H1 (cell line): ENCODE measurements around the gene INPP5K. TPM values are rescaled to one million over a fixed set of nuclear protein-coding genes. Genes with fewer than 3 reads are reported as not detected.

ENCODE experiments used
- CTCF ChIA-PET: fragments of 300-600 bp; sonication (Branson Sonifier 250); formaldehyde crosslinking; loops from one replicate; lab custom pipeline; 2021; ENCODE audit not compliant: partially characterized antibody; lab: Charles Lee
- POLR2A ChIA-PET: fragments of 300-600 bp; sonication (Branson Sonifier 250); formaldehyde crosslinking; loops from one replicate; lab custom pipeline; 2021; ENCODE audit warnings: inconsistent platforms; ENCODE audit not compliant: partially characterized antibody; lab: Charles Lee
- DNase-seq, 2 experiments: peaks; one replicate each; pipeline versions ENCODE4 v3.0.0 to v3.0.0-alpha.2; 2010 to 2022; ENCODE audit warnings: low spot score in 2 of 2, low read depth in 1 of 2, mixed read lengths in 1 of 2
- FAIRE-seq: peaks from 2 replicates; lab custom pipeline; 2011; peaks lifted over from hg19 to GRCh38; lab: Jason Lieb, UNC
- H2AFZ ChIP-seq: 2 replicates; pipeline ENCODE4 v1.8.1; 2012; ENCODE audit warnings: low read length, inconsistent platforms
- H2AK5ac ChIP-seq: 2 replicates; pipeline ENCODE4 v1.6.1; 2013; ENCODE audit warnings: low read depth, low read length
- H2BK120ac ChIP-seq: replicated peaks from 2 replicates; pipeline ENCODE3; 2013; ENCODE audit warnings: low read depth, low read length, inconsistent platforms
- H2BK12ac ChIP-seq: 2 replicates; pipeline ENCODE4 v1.6.1; 2013; ENCODE audit warnings: low read depth, low read length
- H2BK15ac ChIP-seq: 2 replicates; pipeline ENCODE4 v1.6.1; 2013; ENCODE audit warnings: low read length
- H2BK20ac ChIP-seq: 2 replicates; pipeline ENCODE4 v1.6.1; 2013; ENCODE audit warnings: low read length
- H2BK5ac ChIP-seq: 2 replicates; pipeline ENCODE4 v1.6.1; 2013; ENCODE audit warnings: low read depth, low read length
- H3K14ac ChIP-seq: 2 replicates; pipeline ENCODE4 v1.6.1; 2013; ENCODE audit warnings: inconsistent platforms; ENCODE audit not compliant: insufficient read length
- H3K18ac ChIP-seq: 2 replicates; pipeline ENCODE4 v1.6.1; 2013; ENCODE audit warnings: low read length; ENCODE audit errors: extremely low read depth
- H3K23ac ChIP-seq: 2 replicates; pipeline ENCODE4 v1.6.1; 2013; ENCODE audit warnings: inconsistent platforms; ENCODE audit not compliant: insufficient read length
- H3K23me2 ChIP-seq: 2 replicates; pipeline ENCODE4 v1.6.1; 2013; ENCODE audit warnings: low read depth, low read length
- H3K27ac ChIP-seq: 2 replicates; pipeline ENCODE4 v1.6.1; 2011; ENCODE audit warnings: low read depth, low read length, inconsistent platforms
- H3K27me3 ChIP-seq, 4 experiments: replicated peaks in 1 of 4; 1 replicate in 1 of 4; 2 replicates in 3 of 4; pipeline versions ENCODE4 v1.6.1 to v1.8.1; 2011 to 2013; ENCODE audit warnings: low read length in 3 of 4, mild to moderate bottlenecking in 3 of 4, inconsistent platforms in 2 of 4, mixed read lengths in 2 of 4, moderate library complexity in 1 of 4; ENCODE audit not compliant: control insufficient read depth in 3 of 4, insufficient read depth in 3 of 4; ENCODE audit errors: extremely low read depth in 1 of 4
- H3K36me3 ChIP-seq, 4 experiments: 2 replicates each; pipeline versions ENCODE4 v1.6.1 to v1.8.1; 2011 to 2013; ENCODE audit warnings: mild to moderate bottlenecking in 4 of 4, low read length in 3 of 4, moderate library complexity in 2 of 4, control low read depth in 1 of 4, inconsistent platforms in 1 of 4; ENCODE audit not compliant: insufficient read depth in 4 of 4, control insufficient read depth in 2 of 4
- H3K4ac ChIP-seq: replicated peaks from 2 replicates; pipeline ENCODE3; 2013; ENCODE audit warnings: low read length, low read depth, mixed read lengths, inconsistent platforms; ENCODE audit not compliant: insufficient read length
- H3K4me1 ChIP-seq, 4 experiments: replicated peaks in 1 of 4; 1 replicate in 1 of 4; 2 replicates in 3 of 4; pipeline versions ENCODE4 v1.6.1 to v1.8.1; 2011 to 2013; ENCODE audit warnings: low read length in 3 of 4, inconsistent platforms in 2 of 4, mixed read lengths in 1 of 4; ENCODE audit not compliant: insufficient read depth in 4 of 4, control insufficient read depth in 3 of 4
- H3K4me2 ChIP-seq, 2 experiments: 2 replicates each; pipeline versions ENCODE4 v1.6.1 to v1.8.1; 2011 to 2013; ENCODE audit warnings: low read depth in 2 of 2, low read length in 2 of 2, control low read depth in 1 of 2, inconsistent platforms in 1 of 2, mild to moderate bottlenecking in 1 of 2; ENCODE audit not compliant: insufficient read depth in 1 of 2
- H3K4me3 ChIP-seq, 4 experiments: fragments of 200-600, 300-600 bp in 1 of 4; sonication (generic), shearing (Covaris generic), sonication (Bioruptor Twin) in 1 of 4; 2 replicates each; pipeline versions ENCODE4 v1.5.1 to v1.8.1; 2011 to 2016; ENCODE audit warnings: low read length in 4 of 4, low read depth in 3 of 4, control low read depth in 2 of 4, inconsistent platforms in 2 of 4, mild to moderate bottlenecking in 2 of 4, mixed read lengths in 1 of 4, moderate library complexity in 1 of 4; ENCODE audit not compliant: insufficient read depth in 2 of 4; ENCODE audit errors: extremely low read depth in 1 of 4
- H3K56ac ChIP-seq: replicated peaks from 2 replicates; pipeline ENCODE3; 2013; ENCODE audit warnings: low read depth, mild to moderate bottlenecking, mixed read lengths, low read length, inconsistent platforms; ENCODE audit not compliant: insufficient read length
- H3K79me1 ChIP-seq: 2 replicates; pipeline ENCODE4 v1.6.1; 2013; ENCODE audit warnings: low read depth, low read length, control low read depth
- H3K79me2 ChIP-seq, 2 experiments: 2 replicates each; pipeline versions ENCODE4 v1.6.1 to v1.8.1; 2012 to 2013; ENCODE audit warnings: low read length in 2 of 2, mild to moderate bottlenecking in 2 of 2, inconsistent platforms in 1 of 2; ENCODE audit not compliant: insufficient read depth in 2 of 2, control insufficient read depth in 1 of 2
- H3K9ac ChIP-seq, 4 experiments: replicated peaks in 1 of 4; 1 replicate in 1 of 4; 2 replicates in 3 of 4; pipeline versions ENCODE4 v1.6.1 to v1.8.1; 2011 to 2013; ENCODE audit warnings: low read depth in 3 of 4, low read length in 3 of 4, control low read depth in 2 of 4, mild to moderate bottlenecking in 2 of 4, moderate library complexity in 2 of 4, inconsistent platforms in 1 of 4; ENCODE audit errors: extremely low read depth in 1 of 4
- H3K9me3 ChIP-seq, 2 experiments: 2 replicates each; pipeline versions ENCODE4 v1.6.1 to v1.8.1; 2012 to 2013; ENCODE audit warnings: mild to moderate bottlenecking in 2 of 2, moderate library complexity in 2 of 2, control low read depth in 1 of 2, inconsistent platforms in 1 of 2, low read depth in 1 of 2, low read length in 1 of 2, mixed read lengths in 1 of 2; ENCODE audit not compliant: insufficient read depth in 2 of 2
- H4K20me1 ChIP-seq, 2 experiments: replicated peaks in 1 of 2; 2 replicates each; pipeline versions ENCODE3 to v1.8.1; 2011 to 2013; ENCODE audit warnings: inconsistent platforms in 2 of 2, low read length in 2 of 2, mild to moderate bottlenecking in 1 of 2; ENCODE audit not compliant: insufficient read depth in 2 of 2, control insufficient read depth in 1 of 2
- H4K5ac ChIP-seq: 2 replicates; pipeline ENCODE4 v1.6.1; 2013; ENCODE audit warnings: low read length, low read depth, mixed read lengths, inconsistent platforms; ENCODE audit not compliant: insufficient read length
- H4K8ac ChIP-seq: 2 replicates; pipeline ENCODE4 v1.8.0; 2013; ENCODE audit warnings: mild to moderate bottlenecking, moderate library complexity, low read length, inconsistent platforms; ENCODE audit not compliant: insufficient read depth; ENCODE audit errors: extremely low read depth
- H4K91ac ChIP-seq: replicated peaks from 2 replicates; pipeline ENCODE3; 2013; ENCODE audit warnings: low read length, mixed read lengths, inconsistent platforms; ENCODE audit not compliant: insufficient read length
- ATF3 ChIP-seq: IDR thresholded peaks from 2 replicates; pipeline ENCODE4 v1.6.1; 2011; ENCODE audit warnings: low read depth, mild to moderate bottlenecking, low read length; ENCODE audit not compliant: insufficient read depth
- GABPA ChIP-seq: IDR thresholded peaks from 2 replicates; pipeline ENCODE4 v1.6.1; 2011; ENCODE audit warnings: mild to moderate bottlenecking, low read length, moderate library complexity, borderline replicate concordance; ENCODE audit not compliant: insufficient read depth
- PHF8 ChIP-seq: fragments of 200-600 bp; sonication (generic); conservative IDR thresholded peaks from 2 replicates; pipeline ENCODE4 v1.7.1; 2012; ENCODE audit warnings: low read depth, mild to moderate bottlenecking, inconsistent platforms, low read length, moderate library complexity
- POU5F1 ChIP-seq: IDR thresholded peaks from 2 replicates; pipeline ENCODE4 v1.6.1; 2011; ENCODE audit warnings: low read depth, mild to moderate bottlenecking, low read length, moderate library complexity
- SIX5 ChIP-seq: IDR thresholded peaks from 2 replicates; pipeline ENCODE4 v1.6.1; 2011; ENCODE audit warnings: mild to moderate bottlenecking, low read depth, low read length
- SUZ12 ChIP-seq: fragments of 200-600 bp; sonication (generic); IDR thresholded peaks from 2 replicates; pipeline ENCODE4 v1.6.1; 2012; ENCODE audit warnings: mild to moderate bottlenecking, inconsistent platforms, low read length, moderate library complexity, mixed read lengths
- TAF1 ChIP-seq: IDR thresholded peaks from 2 replicates; pipeline ENCODE4 v1.6.1; 2011; ENCODE audit warnings: mild to moderate bottlenecking, low read depth, low read length
- TAF7 ChIP-seq: optimal IDR thresholded peaks from 2 replicates; pipeline ENCODE3; 2011; ENCODE audit warnings: low read depth, mild to moderate bottlenecking, inconsistent platforms, low read length, moderate library complexity, borderline replicate concordance
- TBP ChIP-seq: IDR thresholded peaks from 2 replicates; pipeline ENCODE4 v1.6.1; 2011; ENCODE audit warnings: low read depth, low read length, improper control_type of control experiment
- WGBS, 2 experiments: shearing (Covaris generic) in 1 of 2; methylation state at CpG; one replicate each; pipeline versions ENCODE4 v1.1.6 to v1.1.7; 2013 to 2015; ENCODE audit warnings: low lambda C conversion rate in 2 of 2, mixed read lengths in 2 of 2, inconsistent platforms in 1 of 2, low coverage in 1 of 2, missing lambda C conversion rate in 1 of 2; ENCODE audit not compliant: insufficient replicate concordance in 2 of 2, insufficient coverage in 1 of 2, insufficient read length in 1 of 2; ENCODE audit errors: extremely low coverage in 1 of 2, missing lambda C conversion rate in 1 of 2; 5-methylcytosine and 5-hydroxymethylcytosine counted together
- polyA plus RNA-seq, 7 experiments: library from polyadenylated mRNA; depleted of rRNA in 3 of 7; stranded (reverse) in 5 of 7; unstranded in 2 of 7; fragments of >200 nt in 5 of 7; fragments of 200-250 nt in 2 of 7; gene quantifications; 1 replicate in 5 of 7; 2 replicates in 1 of 7; 4 replicates in 1 of 7; pipeline versions ENCODE4 v1.2.1 to v1.2.3, GENCODE V29; 2011 to 2013; ENCODE audit warnings: missing spikeins in 2 of 7, mixed read lengths in 2 of 7
- total RNA-seq: library from RNA; stranded (reverse); fragmentation: NEBNext Ultra II Directional; extraction: Animal tissue kit (Norgen Biotek cat#: 25700); gene quantifications from 2 replicates; pipeline ENCODE4 v1.2.1, GENCODE V29; 2021

The INPP5K gene
- total and polyA plus RNA-seq, 2 of the 8 experiments (the other 6 are each of a cell fraction or from before 2014, with no cell fraction given) = 21.0 to 24.1 TPM

GRCh38 chr17:1454541-1454940 is 61.9 kb downstream of the INPP5K start:
- H3K18ac ChIP-seq = no peak overlapping the region
- no peaks in the 10 kb centered on the region; the same call in 1 of the 2 replicates for H3K79me1 ChIP-seq
- no peak overlapping the region for H3K4ac ChIP-seq
- H2BK15ac ChIP-seq = no peak overlapping the region
- H3K27ac ChIP-seq = no peak overlapping the region
- H3K4me3 ChIP-seq = peak overlapping the region; percentile 75 to 92 (median 88); a peak in 7 of 8 replicates
- FAIRE-seq = no peak
- TF ChIP-seq TAF7 = no peak
- TF ChIP-seq SIX5 = no peak
- TF ChIP-seq TBP = no peak
- no peak for TF ChIP-seq GABPA
- no peak for TF ChIP-seq SUZ12
- no peak for TF ChIP-seq ATF3
- TF ChIP-seq TAF1 = no peak
- TF ChIP-seq POU5F1 = no peak
- TF ChIP-seq PHF8 = no peak
- no peak overlapping the region for H3K23ac ChIP-seq
- no peak for DNase-seq
- H4K5ac ChIP-seq = no peak overlapping the region
- H3K36me3 ChIP-seq = peaks cover 0 to 5% (median 0%) of the 10 kb centered on the region in 4 experiments; a peak in 1 of 8 replicates
- H3K14ac ChIP-seq = no peak overlapping the region
- CTCF ChIA-PET = interaction anchor here (1.2 to 3.4 kb wide), 5 partner anchors 10 to 89 kb away, joined by 3 to 15 read pairs (median 6); no protein-coding TSS in a partner anchor
- H2AK5ac ChIP-seq = peak overlapping the region; percentile 16; the same call in 1 of the 2 replicates
- no peak overlapping the region for H2BK5ac ChIP-seq
- no peaks in the 10 kb centered on the region for H3K9me3 ChIP-seq
- H4K8ac ChIP-seq = no peak overlapping the region
- peak overlapping the region; percentile 86 to 94 for H3K4me2 ChIP-seq
- H2AFZ ChIP-seq = no peak overlapping the region
- peak overlapping the region in 2 of 4 experiments; percentile 13 to 63; a peak in 4 of 7 replicates for H3K9ac ChIP-seq
- no peak overlapping the region for H2BK20ac ChIP-seq
- no peaks in the 10 kb centered on the region for H3K27me3 ChIP-seq
- H3K23me2 ChIP-seq = peaks cover 9% of the 10 kb centered on the region
- WGBS, 2 experiments = 88% methylated on average over 9 of the region's 9 CpGs; no CpG with 5 or more reads in 1 of the 2 experiments
- no peak overlapping the region for H4K91ac ChIP-seq
- POLR2A ChIA-PET = interaction anchor here (1.0 to 3.5 kb wide), 6 partner anchors 9 to 153 kb away, joined by 3 to 13 read pairs (median 3); no protein-coding TSS in a partner anchor
- peaks cover 0 to 6% (median 3%) of the 10 kb centered on the region in 4 experiments; a peak in 3 of 7 replicates for H3K4me1 ChIP-seq
- no peak overlapping the region; the same call in 1 of the 2 replicates for H2BK12ac ChIP-seq
- no peak overlapping the region for H3K56ac ChIP-seq
- H4K20me1 ChIP-seq = peaks cover 2 to 10% of the 10 kb centered on the region in 2 experiments
- H3K79me2 ChIP-seq = peaks cover 49 to 63% of the 10 kb centered on the region in 2 experiments
- no peak overlapping the region for H2BK120ac ChIP-seq
